Prostate gland (tissue), 2 donors: ENCODE measurements around the gene KCTD15. TPM values are rescaled to one million over a fixed set of nuclear protein-coding genes. Genes with fewer than 3 reads are reported as not detected.

Experiments
- DNase-seq: peaks from one replicate; pipeline ENCODE4 v3.0.0-alpha.2; 2019; ENCODE audit warnings: low spot score
- H3K27ac ChIP-seq, 2 donors: fragments of 200-600 bp; sonication (generic); 2 replicates each; pipeline ENCODE4 v1.5.1; 2017 to 2019
- H3K27me3 ChIP-seq: fragments of 200-600 bp; sonication (generic); replicated peaks from 2 replicates; pipeline ENCODE4 v1.5.1; 2019; ENCODE audit not compliant: insufficient read depth
- H3K36me3 ChIP-seq, 2 donors: fragments of 200-600 bp; sonication (generic); 1 replicate in 1 of 2; 2 replicates in 1 of 2; pipeline versions ENCODE4 v1.5.1 to v1.8.1; 2017 to 2019
- H3K4me1 ChIP-seq: fragments of 200-600 bp; sonication (generic); replicated peaks from 2 replicates; pipeline ENCODE4 v1.5.1; 2019
- H3K4me3 ChIP-seq, 2 donors: fragments of 200-600 bp; sonication (generic); 2 replicates each; pipeline ENCODE4 v1.5.1; 2017 to 2019
- H3K9me3 ChIP-seq: fragments of 200-600 bp; sonication (generic); 2 replicates; pipeline ENCODE4 v1.5.1; 2017
- CTCF ChIP-seq, 4 experiments: fragments of 200-600 bp in 2 of 4; fragments of 450-650 bp in 2 of 4; sonication (generic) in 2 of 4; IDR thresholded peaks; 1 replicate in 3 of 4; 2 replicates in 1 of 4; pipeline ENCODE4 v1.5.1; 2016 to 2019; ENCODE audit warnings: antibody characterized with exemption in 4 of 4, mild to moderate bottlenecking in 2 of 4, moderate library complexity in 2 of 4
- POLR2A ChIP-seq: fragments of 450-650 bp; IDR thresholded peaks from one replicate; pipeline ENCODE4 v1.6.1; 2016; ENCODE audit warnings: antibody characterized with exemption, mild to moderate bottlenecking
- POLR2AphosphoS5 ChIP-seq: sonication (generic); formaldehyde crosslinking; IDR thresholded peaks from one replicate; pipeline ENCODE4 v1.6.1; 2017; ENCODE audit warnings: antibody characterized with exemption
- WGBS: methylation state at CpG from one replicate; pipeline ENCODE4 v1.1.5; 2018; 5-methylcytosine and 5-hydroxymethylcytosine counted together
- intact Hi-C: fragments of 100-400 bp; cut with DNase I; formaldehyde crosslinking; loops from one replicate; pipeline ENCODE4 v1.14.2; 2022
- total RNA-seq, 2 donors: library from RNA; depleted of rRNA; stranded (reverse); fragments of >200 nt; gene quantifications; one replicate each; pipeline ENCODE4 v1.1.0, GENCODE V29; 2016

KCTD15 gene
- total RNA-seq, 2 donors from 2014 or later, result 41.7 to 74.6 TPM

GRCh38 chr19:33750587-33751435 is 45.9 kb upstream of the KCTD15 start:
- Histone ChIP-seq H3K27ac (no peak overlapping the region), H3K4me1 (no peaks in the 10 kb centered on the region), H3K9me3 (no peaks in the 10 kb centered on the region), H3K36me3 (no peaks in the 10 kb centered on the region), H3K4me3 (no peak overlapping the region), H3K27me3 (no peaks in the 10 kb centered on the region)
- intact Hi-C loops, result no loop called here
- TF ChIP-seq POLR2AphosphoS5 (no peak), POLR2A (no peak), CTCF (IDR thresholded peaks at IDR 0.05) (no peak)
- no peak for DNase-seq
- 69% methylated on average over 18 of the region's 18 CpGs for WGBS

- Histone ChIP-seq H3K27ac (no peak overlapping the region), H3K4me3 (no peak overlapping the region), H3K4me1 (no peaks in the 10 kb centered on the region), H3K9me3 (no peaks in the 10 kb centered on the region), H3K36me3 (no peaks in the 10 kb centered on the region), H3K27me3 (no peaks in the 10 kb centered on the region)
- WGBS, result 100% methylated on average over 1 of the region's 5 CpGs
- no peak for DNase-seq
- no peak for TF ChIP-seq POLR2A
- no peak for TF ChIP-seq POLR2AphosphoS5
- TF ChIP-seq CTCF (IDR thresholded peaks at IDR 0.05), result no peak
- intact Hi-C loops, result no loop called here
Observed at GRCh38 chr19:33751436-33751770, 45.3 kb upstream of the KCTD15 start.

GRCh38 chr19:33752018-33752800 is 44.5 kb upstream of the KCTD15 start:
- intact Hi-C loops, result no loop called here

GRCh38 chr19:33752945-33753344 is 43.7 kb upstream of the KCTD15 start:
- whole genome bisulfite sequencing, result 81% methylated on average over 6 of the region's 6 CpGs
- Histone ChIP-seq H3K36me3 (no peaks in the 10 kb centered on the region), H3K27me3 (no peaks in the 10 kb centered on the region), H3K9me3 (no peaks in the 10 kb centered on the region), H3K27ac (no peak overlapping the region), H3K4me3 (no peak overlapping the region), H3K4me1 (no peaks in the 10 kb centered on the region)
- TF ChIP-seq POLR2AphosphoS5 (no peak), CTCF (IDR thresholded peaks at IDR 0.05) (no peak), POLR2A (no peak)
- no peak for DNase-seq
- intact Hi-C loops, result no loop called here

More at GRCh38 chr19:33752018-33752800, 44.5 kb upstream of the KCTD15 start:
- Histone ChIP-seq H3K4me3 (no peak overlapping the region), H3K9me3 (no peaks in the 10 kb centered on the region), H3K27ac (no peak overlapping the region), H3K27me3 (no peaks in the 10 kb centered on the region), H3K36me3 (no peaks in the 10 kb centered on the region), H3K4me1 (no peaks in the 10 kb centered on the region)
- TF ChIP-seq POLR2A, result no peak
- WGBS, result 56% methylated on average over 27 of the region's 27 CpGs
- DNase-seq, result no peak

GRCh38 chr19:33754361-33754760 is 42.3 kb upstream of the KCTD15 start:
- no peak for DNase-seq
- TF ChIP-seq POLR2A, result no peak
- TF ChIP-seq CTCF (IDR thresholded peaks at IDR 0.05), result no peak
- TF ChIP-seq POLR2AphosphoS5, result no peak
- intact Hi-C loops, result no loop called here
- Histone ChIP-seq H3K9me3 (no peaks in the 10 kb centered on the region), H3K27ac (no peak overlapping the region), H3K4me3 (no peak overlapping the region), H3K36me3 (no peaks in the 10 kb centered on the region), H3K27me3 (no peaks in the 10 kb centered on the region), H3K4me1 (no peaks in the 10 kb centered on the region)
- WGBS, result 70% methylated on average over 7 of the region's 7 CpGs
